CD14-positive monocyte (primary cell): Measurements from ENCODE around the gene VIP. TPM values are rescaled to one million over a fixed set of nuclear protein-coding genes. Genes with fewer than 3 reads are reported as not detected.

Experiments
- DNase-seq, 3 donors: peaks; one replicate each; pipeline ENCODE4 v3.0.0-alpha.2; 2011 to 2022
- H2AFZ ChIP-seq: 2 replicates; pipeline ENCODE4 v1.6.0; 2012; ENCODE audit warnings: mild to moderate bottlenecking, low read depth, low read length, inconsistent platforms; ENCODE audit not compliant: insufficient read depth, poor library complexity, severe bottlenecking
- H3K27ac ChIP-seq, 2 donors: 1 replicate in 1 of 2; 2 replicates in 1 of 2; pipeline ENCODE4 v1.5.1; 2012 to 2013; ENCODE audit warnings: low read length in 2 of 2, control low read depth in 1 of 2, inconsistent platforms in 1 of 2, low read depth in 1 of 2, mild to moderate bottlenecking in 1 of 2
- H3K27me3 ChIP-seq, 2 donors: one replicate each; pipeline versions ENCODE4 v1.6.0 to v1.6.1; 2011 to 2013; ENCODE audit warnings: low read length in 2 of 2; ENCODE audit not compliant: control insufficient read depth in 2 of 2, insufficient read depth in 2 of 2
- H3K36me3 ChIP-seq, 2 donors: replicated peaks in 1 of 2; 1 replicate in 1 of 2; 2 replicates in 1 of 2; pipeline versions ENCODE4 v1.5.1 to v1.6.1; 2012 to 2013; ENCODE audit warnings: low read length in 2 of 2, control low read depth in 1 of 2, inconsistent platforms in 1 of 2, mild to moderate bottlenecking in 1 of 2; ENCODE audit not compliant: insufficient read depth in 2 of 2, control insufficient read depth in 1 of 2
- H3K4me1 ChIP-seq, 2 donors: 1 replicate in 1 of 2; 2 replicates in 1 of 2; pipeline versions ENCODE4 v1.5.1 to v1.6.1; 2012 to 2013; ENCODE audit warnings: low read length in 2 of 2, control low read depth in 1 of 2, inconsistent platforms in 1 of 2, mild to moderate bottlenecking in 1 of 2, moderate library complexity in 1 of 2; ENCODE audit not compliant: insufficient read depth in 2 of 2, control insufficient read depth in 1 of 2
- H3K4me2 ChIP-seq: replicated peaks from 2 replicates; pipeline ENCODE3; 2012; ENCODE audit warnings: low read length, moderate library complexity, mild to moderate bottlenecking; ENCODE audit not compliant: poor library complexity, severe bottlenecking; ENCODE audit errors: extremely low read depth
- H3K4me3 ChIP-seq, 3 experiments: fragments of 200-600 bp in 1 of 3; sonication (generic) in 1 of 3; replicated peaks in 1 of 3; 1 replicate in 2 of 3; 2 replicates in 1 of 3; pipeline ENCODE4 v1.5.1; 2011 to 2013; ENCODE audit warnings: low read length in 3 of 3, mild to moderate bottlenecking in 3 of 3, control low read depth in 2 of 3, low read depth in 2 of 3, inconsistent platforms in 1 of 3, moderate library complexity in 1 of 3
- H3K79me2 ChIP-seq: 2 replicates; pipeline ENCODE4 v1.6.0; 2012; ENCODE audit warnings: mild to moderate bottlenecking, control low read depth, inconsistent platforms, low read length, moderate library complexity; ENCODE audit not compliant: insufficient read depth
- H3K9ac ChIP-seq: 2 replicates; pipeline ENCODE4 v1.6.0; 2017; ENCODE audit warnings: low read length, mild to moderate bottlenecking; ENCODE audit not compliant: insufficient read depth, poor library complexity, severe bottlenecking
- H3K9me3 ChIP-seq, 2 donors: replicated peaks in 1 of 2; 1 replicate in 1 of 2; 2 replicates in 1 of 2; pipeline versions ENCODE4 v1.5.1 to v1.6.1; 2012 to 2013; ENCODE audit warnings: low read length in 2 of 2, control low read depth in 1 of 2; ENCODE audit not compliant: control insufficient read depth in 1 of 2, insufficient read depth in 1 of 2
- H4K20me1 ChIP-seq: 2 replicates; pipeline ENCODE4 v1.6.0; 2012; ENCODE audit warnings: mild to moderate bottlenecking, low read length, control low read depth, moderate library complexity; ENCODE audit not compliant: insufficient read depth
- H3K27ac Mint-ChIP-seq, 7 donors: one replicate each; pipeline ENCODE4 v1.8.0; 2020; ENCODE audit warnings: mild to moderate bottlenecking in 7 of 7, mixed read lengths in 7 of 7, moderate library complexity in 6 of 7, inconsistent platforms in 2 of 7
- H3K27me3 Mint-ChIP-seq, 3 donors: one replicate each; pipeline ENCODE4 v1.8.0; 2021 to 2022; ENCODE audit warnings: low read depth in 3 of 3, mild to moderate bottlenecking in 3 of 3, mixed read lengths in 3 of 3, moderate library complexity in 3 of 3, inconsistent platforms in 1 of 3
- H3K36me3 Mint-ChIP-seq, 2 donors: one replicate each; pipeline ENCODE4 v1.8.0; 2020; ENCODE audit warnings: mixed read lengths in 2 of 2, inconsistent platforms in 1 of 2, mild to moderate bottlenecking in 1 of 2
- H3K4me1 Mint-ChIP-seq: one replicate; pipeline ENCODE4 v1.8.0; 2020; ENCODE audit warnings: mild to moderate bottlenecking, mixed read lengths
- H3K4me3 Mint-ChIP-seq, 2 donors: one replicate each; pipeline ENCODE4 v1.8.0; 2020; ENCODE audit warnings: mild to moderate bottlenecking in 2 of 2, mixed read lengths in 2 of 2, moderate library complexity in 1 of 2
- H3K9me3 Mint-ChIP-seq, 7 donors: one replicate each; pipeline ENCODE4 v1.8.0; 2020 to 2022; ENCODE audit warnings: mixed read lengths in 7 of 7, mild to moderate bottlenecking in 6 of 7, moderate library complexity in 6 of 7, inconsistent platforms in 2 of 7
- CTCF ChIP-seq: fragments of 200-600 bp; IDR thresholded peaks from one replicate; pipeline ENCODE4 v1.8.0; 2022; ENCODE audit warnings: antibody characterized with exemption, mild to moderate bottlenecking
- intact Hi-C, 2 donors: fragments of 100-400 bp; cut with micrococcal nuclease; formaldehyde crosslinking; loops; one replicate each; pipeline versions ENCODE4 v1.15.0 to v1.15.1; 2023
- polyA plus RNA-seq, 3 donors: library from polyadenylated mRNA; depleted of rRNA in 1 of 3; unstranded in 2 of 3; stranded (reverse) in 1 of 3; fragments of 300-500 nt in 2 of 3; fragments of >200 nt in 1 of 3; fragmentation: Illumina TruSeq in 2 of 3; gene quantifications; 1 replicate in 2 of 3; 2 replicates in 1 of 3; pipeline ENCODE4 v1.2.3, GENCODE V29; 2012 to 2021

VIP gene
- polyA plus RNA-seq, 3 donors: not detected

GRCh38 chr6:152794696-152795095, 44.1 kb downstream of the VIP start:
- H3K4me1 Mint-ChIP-seq: no peaks in the 10 kb centered on the region
- no peaks in the 10 kb centered on the region for H3K4me1 ChIP-seq
- no peak for DNase-seq
- no peak overlapping the region for H3K4me3 Mint-ChIP-seq
- no peak overlapping the region for H2AFZ ChIP-seq
- no peak overlapping the region for H3K4me3 ChIP-seq
- H3K27me3 ChIP-seq: no peaks in the 10 kb centered on the region
- H3K36me3 Mint-ChIP-seq: no peaks in the 10 kb centered on the region
- H3K4me2 ChIP-seq: no peak overlapping the region
- H3K9me3 ChIP-seq: no peaks in the 10 kb centered on the region
- no peaks in the 10 kb centered on the region for H3K36me3 ChIP-seq
- intact Hi-C loops: no loop called here
- H3K27ac Mint-ChIP-seq: no peak overlapping the region
- H3K27me3 Mint-ChIP-seq: peaks cover 0 to 2% (median 0%) of the 10 kb centered on the region in 3 donors
- H3K9me3 Mint-ChIP-seq: peaks cover 0 to 2% (median 0%) of the 10 kb centered on the region in 7 donors
- H3K9ac ChIP-seq: no peak overlapping the region
- H4K20me1 ChIP-seq: no peaks in the 10 kb centered on the region
- TF ChIP-seq CTCF: no peak
- H3K79me2 ChIP-seq: no peaks in the 10 kb centered on the region
- no peak overlapping the region for H3K27ac ChIP-seq

- Histone ChIP-seq H3K27ac (no peak overlapping the region), H3K9ac (no peak overlapping the region), H3K4me1 (no peaks in the 10 kb centered on the region), H2AFZ (no peak overlapping the region), H3K36me3 (no peaks in the 10 kb centered on the region), H3K4me2 (no peak overlapping the region), H3K79me2 (no peaks in the 10 kb centered on the region), H4K20me1 (no peaks in the 10 kb centered on the region), H3K27me3 (no peaks in the 10 kb centered on the region), H3K9me3 (no peaks in the 10 kb centered on the region), H3K4me3 (no peak overlapping the region)
- no peak for DNase-seq
- TF ChIP-seq CTCF: no peak
- peaks cover 0 to 2% (median 1%) of the 10 kb centered on the region in 3 donors for H3K27me3 Mint-ChIP-seq
- peaks cover 0 to 3% (median 2%) of the 10 kb centered on the region in 7 donors for H3K9me3 Mint-ChIP-seq
- H3K27ac Mint-ChIP-seq: no peak overlapping the region
- intact Hi-C loops: no loop called here
- no peaks in the 10 kb centered on the region for H3K36me3 Mint-ChIP-seq
- no peak overlapping the region for H3K4me3 Mint-ChIP-seq
- no peaks in the 10 kb centered on the region for H3K4me1 Mint-ChIP-seq
Observed at GRCh38 chr6:152804150-152804549, 53.6 kb downstream of the VIP start.

Other genes with a start within 250 kb of the VIP start
- 10 to 100 TPM in 1 of 3 donors, 1 to 10 TPM in 2; 3.7 to 24.5 (median 8.1) TPM for gene SYNE1, start 113.4 kb upstream of the VIP start, polyA plus RNA-seq
- not detected for gene MYCT1, start 52.9 kb upstream of the VIP start, polyA plus RNA-seq
- gene FBXO5, start 232.2 kb downstream of the VIP start, polyA plus RNA-seq: 1 to 10 TPM; 1.0 to 1.9 (median 1.3) TPM